Measurements from ENCODE around the gene RAB35.

RAB35 gene

GRCh38 chr12:120116441-120116791, at the start of gene RAB35:
Gene RAB35 (minus strand): TSS chr12:120116753. CDS start chr12:120116650, 103 bp downstream.
- DNase-seq (ENCODE audit: low read depth in 1 of 2, low spot score in 1 of 2): no peak

GRCh38 chr12:120164293-120164692, 47.7 kb upstream of the RAB35 start:
- no peak for DNase-seq (ENCODE audit: low read depth in 1 of 2, low spot score in 1 of 2)

GRCh38 chr12:120162763-120163162, 46.2 kb upstream of the RAB35 start:
- DNase-seq (ENCODE audit: low read depth in 1 of 2, low spot score in 1 of 2): no peak

- no peak for DNase-seq (ENCODE audit: low read depth in 1 of 2, low spot score in 1 of 2)
Observed at GRCh38 chr12:120161852-120162251, 45.3 kb upstream of the RAB35 start.

GRCh38 chr12:120159509-120160237, 43.1 kb upstream of the RAB35 start:
- no peak for DNase-seq (ENCODE audit: low read depth in 1 of 2, low spot score in 1 of 2)

GRCh38 chr12:120158351-120158750, 41.8 kb upstream of the RAB35 start:
- DNase-seq (ENCODE audit: low read depth in 1 of 2, low spot score in 1 of 2): no peak

- DNase-seq (ENCODE audit: low read depth in 1 of 2, low spot score in 1 of 2): no peak
Observed at GRCh38 chr12:120157678-120158077, 41.1 kb upstream of the RAB35 start.

GRCh38 chr12:120156315-120157259, 40.0 kb upstream of the RAB35 start:
- DNase-seq (ENCODE audit: low read depth in 1 of 2, low spot score in 1 of 2): no peak

- no peak for DNase-seq (ENCODE audit: low read depth in 1 of 2, low spot score in 1 of 2)
Observed at GRCh38 chr12:120155072-120155471, 38.5 kb upstream of the RAB35 start.

- no peak for DNase-seq (ENCODE audit: low read depth in 1 of 2, low spot score in 1 of 2)
Observed at GRCh38 chr12:120150919-120151525, 34.5 kb upstream of the RAB35 start.

GRCh38 chr12:120148011-120148410, 31.5 kb upstream of the RAB35 start:
- no peak for DNase-seq (ENCODE audit: low read depth in 1 of 2, low spot score in 1 of 2)

GRCh38 chr12:120145164-120145563, 28.6 kb upstream of the RAB35 start:
- DNase-seq (ENCODE audit: low read depth in 1 of 2, low spot score in 1 of 2): no peak

GRCh38 chr12:120144215-120144614, 27.7 kb upstream of the RAB35 start:
- no peak for DNase-seq (ENCODE audit: low read depth in 1 of 2, low spot score in 1 of 2)

GRCh38 chr12:120142231-120142877, 25.8 kb upstream of the RAB35 start:
- no peak for DNase-seq (ENCODE audit: low read depth in 1 of 2, low spot score in 1 of 2)

- DNase-seq (ENCODE audit: low read depth in 1 of 2, low spot score in 1 of 2): no peak
Observed at GRCh38 chr12:120141336-120141735, 24.8 kb upstream of the RAB35 start.

GRCh38 chr12:120140603-120141002, 24.1 kb upstream of the RAB35 start:
- DNase-seq (ENCODE audit: low read depth in 1 of 2, low spot score in 1 of 2): no peak

GRCh38 chr12:120139958-120140357, 23.4 kb upstream of the RAB35 start:
- DNase-seq (ENCODE audit: low read depth in 1 of 2, low spot score in 1 of 2): no peak

GRCh38 chr12:120138366-120138765, 21.8 kb upstream of the RAB35 start:
- no peak for DNase-seq (ENCODE audit: low read depth in 1 of 2, low spot score in 1 of 2)

- DNase-seq (ENCODE audit: low read depth in 1 of 2, low spot score in 1 of 2): no peak
Observed at GRCh38 chr12:120137833-120138232, 21.3 kb upstream of the RAB35 start.

GRCh38 chr12:120136093-120136770, 19.7 kb upstream of the RAB35 start:
- no peak for DNase-seq (ENCODE audit: low read depth in 1 of 2, low spot score in 1 of 2)
